ENCODE results near the gene SGSM1. TPM values are rescaled to one million over a fixed set of nuclear protein-coding genes. Genes with fewer than 3 reads are reported as not detected.

The SGSM1 gene
- total RNA-seq, 1 donor from 2014 or later = 0.18 TPM

- no peak for DNase-seq (ENCODE audit: low spot score)
- no peak for ATAC-seq
Measured at GRCh38 chr22:24947383-24947782, 141.4 kb downstream of the SGSM1 start.

- no peak for ATAC-seq
Measured at GRCh38 chr22:24947881-24948280, 141.9 kb downstream of the SGSM1 start.

GRCh38 chr22:24948356-24949202, 142.6 kb downstream of the SGSM1 start:
- DNase-seq (ENCODE audit: low spot score) = no peak
- ATAC-seq = no peak

More at GRCh38 chr22:24947881-24948280, 141.9 kb downstream of the SGSM1 start:
- no peak for DNase-seq (ENCODE audit: low spot score)

- DNase-seq (ENCODE audit: low spot score) (no peak), ATAC-seq (no peak)
Measured at GRCh38 chr22:24950272-24950902, 144.4 kb downstream of the SGSM1 start.

GRCh38 chr22:24951942-24952836, 146.2 kb downstream of the SGSM1 start, which contains the start of gene KIAA1671:
KIAA1671 (plus strand) TSS chr22:24952716; CDS start chr22:25028000, 75,284 bp downstream.
- DNase-seq (ENCODE audit: low spot score) (peak; percentile 96), ATAC-seq (peak; percentile 92)

- DNase-seq (ENCODE audit: low spot score) (no peak), ATAC-seq (peak; percentile 49)
Measured at GRCh38 chr22:24952837-24953383, 146.9 kb downstream of the SGSM1 start.

DNA sequence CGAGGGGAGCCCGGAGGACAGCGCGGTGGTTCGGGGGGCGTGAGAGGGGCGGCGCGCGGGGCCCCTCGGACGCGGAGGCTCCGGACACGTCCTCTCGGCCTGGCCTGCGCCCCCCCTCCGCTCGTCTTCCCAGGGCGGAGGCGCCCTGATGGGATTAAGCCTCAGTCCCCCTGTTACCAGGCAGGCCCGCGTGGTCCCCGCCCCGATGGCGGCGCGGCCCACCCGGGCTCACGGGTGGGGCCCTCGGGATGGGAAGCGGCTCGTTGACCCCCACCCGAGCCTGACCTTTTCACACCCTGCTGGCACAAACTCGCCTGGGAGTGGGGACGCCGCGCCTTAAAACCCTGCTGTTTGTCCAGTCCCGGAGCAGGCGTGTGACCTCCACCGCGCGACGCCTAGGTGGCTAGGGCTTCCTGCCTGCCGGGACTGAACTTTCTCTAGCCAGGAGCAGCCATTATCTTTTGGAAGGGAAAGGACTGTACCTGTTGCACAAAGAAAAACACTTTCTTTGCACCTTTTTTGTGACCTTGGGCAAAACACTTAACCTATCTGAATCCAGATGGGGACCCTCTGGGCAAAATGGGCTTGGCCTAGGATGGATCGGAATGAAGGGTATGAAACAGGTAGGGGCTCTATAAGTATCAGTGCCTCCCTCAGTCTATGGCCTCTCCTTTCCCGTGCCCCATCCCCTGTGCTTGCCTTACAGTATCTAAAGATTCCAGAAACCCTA, 147.5 kb downstream of the SGSM1 start:
- ATAC-seq (peak; percentile 19), DNase-seq (ENCODE audit: low spot score) (peak; percentile 62)

GRCh38 chr22:24954114-24954463, 148.1 kb downstream of the SGSM1 start:
- ATAC-seq = no peak

GRCh38 chr22:24954856-24955255, 148.8 kb downstream of the SGSM1 start:
- DNase-seq (ENCODE audit: low spot score) (no peak), ATAC-seq (no peak)

More at GRCh38 chr22:24954114-24954463, 148.1 kb downstream of the SGSM1 start:
- no peak for DNase-seq (ENCODE audit: low spot score)

DNA sequence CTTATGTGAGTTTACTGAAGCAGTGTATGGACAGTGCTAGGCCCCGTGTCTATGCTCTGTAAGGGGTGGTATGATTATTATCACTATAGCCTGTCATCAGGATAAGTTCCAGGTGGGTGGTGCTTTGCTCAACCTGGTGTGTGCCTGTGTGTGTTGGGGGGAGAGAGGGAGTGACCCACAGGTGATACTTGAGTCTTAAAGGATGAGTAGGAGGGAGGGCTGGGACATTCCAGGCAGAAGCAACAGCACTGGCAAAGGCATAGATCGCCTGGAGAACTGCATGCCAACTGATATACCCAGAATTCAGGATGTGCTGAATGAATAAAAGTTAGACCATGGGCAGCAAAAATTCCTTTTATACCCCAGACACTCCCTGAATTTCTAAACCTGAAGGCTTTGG, 151.0 kb downstream of the SGSM1 start:
- no peak for DNase-seq (ENCODE audit: low spot score)
- ATAC-seq = no peak

DNA sequence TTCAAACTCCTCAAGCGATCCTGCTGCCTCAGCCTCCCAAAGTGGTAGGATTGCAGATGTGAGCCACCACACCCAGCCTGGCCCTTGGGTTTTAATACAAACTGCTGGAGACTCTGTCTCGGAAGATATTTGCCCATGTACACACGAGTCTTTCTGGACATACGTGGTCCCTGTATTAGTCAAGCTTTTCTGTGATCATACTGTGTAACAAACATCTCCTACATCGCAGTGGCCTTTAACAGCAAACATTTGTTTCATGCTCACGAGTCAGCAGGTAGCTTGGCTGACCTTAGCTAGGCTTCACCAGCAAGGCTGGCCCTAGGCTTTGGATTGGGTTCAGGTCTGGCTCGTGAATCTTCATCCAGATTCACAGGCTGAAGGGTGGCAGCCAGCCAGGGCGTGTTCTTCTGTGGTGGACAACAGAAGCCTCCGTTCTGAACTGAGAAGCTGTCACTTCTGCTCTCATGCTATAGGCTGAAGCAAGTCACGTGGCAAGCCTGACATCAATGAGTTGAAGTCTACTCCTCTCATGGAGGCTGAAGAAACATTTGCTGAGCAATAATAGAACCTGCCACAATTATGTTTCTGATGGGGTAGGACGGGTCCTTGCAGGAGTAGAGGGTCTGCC, 155.3 kb downstream of the SGSM1 start:
- DNase-seq (ENCODE audit: low spot score) (no peak), ATAC-seq (no peak)

DNA sequence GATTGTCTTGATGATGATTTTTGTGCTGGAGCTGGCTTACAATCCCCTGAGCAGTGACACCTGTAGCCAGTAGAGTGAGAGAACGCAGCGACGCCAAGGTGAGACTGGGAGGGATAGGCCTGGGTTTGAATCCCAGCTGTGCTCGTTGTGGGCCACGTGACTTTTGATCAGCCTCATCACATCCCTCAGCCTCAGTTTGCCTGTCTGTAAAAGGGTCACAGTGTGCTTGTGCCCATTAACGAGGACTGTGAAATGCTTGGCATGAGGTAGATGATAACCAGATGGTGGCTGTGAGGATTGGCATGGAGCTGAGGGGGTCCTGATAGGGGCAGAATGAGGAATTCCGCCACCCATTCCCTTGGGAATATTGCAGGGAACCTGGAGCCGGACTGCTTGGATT, 156.1 kb downstream of the SGSM1 start:
- no peak for ATAC-seq
- DNase-seq (ENCODE audit: low spot score) = no peak

DNA sequence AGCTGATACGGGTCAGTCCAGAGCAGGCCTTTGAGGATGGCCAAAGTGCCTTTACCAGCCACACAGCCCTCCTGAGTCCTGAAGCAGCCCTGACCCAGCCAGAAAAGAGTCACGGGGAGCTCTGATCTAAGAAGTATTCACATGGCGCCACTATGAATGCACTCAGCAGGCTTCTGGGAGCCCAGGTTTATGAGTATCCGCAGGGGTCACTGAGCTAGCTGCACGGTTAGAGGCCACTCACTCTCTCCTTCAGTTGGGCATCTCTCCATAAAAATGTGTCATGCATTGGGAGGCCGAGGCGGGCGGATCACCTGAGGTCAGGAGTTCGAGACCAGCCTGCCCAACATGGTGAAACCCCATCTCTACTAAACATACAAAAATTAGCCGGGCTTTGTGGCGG, 156.8 kb downstream of the SGSM1 start:
- DNase-seq (ENCODE audit: low spot score) (no peak), ATAC-seq (no peak)

GRCh38 chr22:24964441-24964840, 158.4 kb downstream of the SGSM1 start:
- DNase-seq (ENCODE audit: low spot score) = no peak
- no peak for ATAC-seq

GRCh38 chr22:24965822-24966626, 160.0 kb downstream of the SGSM1 start:
- peak; percentile 96 for ATAC-seq
- DNase-seq (ENCODE audit: low spot score) = peak; percentile 95

DNA sequence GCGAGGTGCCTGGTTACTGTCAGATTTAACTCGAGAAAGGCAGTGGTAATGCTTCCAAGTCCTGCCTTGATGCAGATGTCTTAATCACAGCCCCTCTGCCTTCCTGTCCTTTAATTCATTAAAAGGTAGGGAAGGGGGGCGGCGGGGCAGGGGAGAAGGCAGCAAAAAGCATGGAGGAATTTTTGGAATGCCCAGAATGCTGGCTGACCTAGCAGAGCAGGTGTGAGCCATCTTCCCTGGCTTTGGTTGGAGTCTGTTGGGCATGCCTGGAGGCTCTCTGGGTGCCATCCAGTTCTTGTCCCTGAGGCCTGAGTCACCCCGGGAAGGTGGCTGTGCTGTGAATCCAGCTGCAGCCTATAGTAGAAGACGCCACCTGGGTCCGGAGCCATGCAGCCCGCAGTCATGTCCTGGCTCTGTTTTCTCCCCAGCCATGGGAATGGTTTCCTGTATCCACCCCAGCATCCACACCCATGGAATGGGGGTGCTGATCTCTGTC, 162.1 kb downstream of the SGSM1 start:
- no peak for ATAC-seq

GRCh38 chr22:24969560-24970301, 163.7 kb downstream of the SGSM1 start:
- peak; percentile 66 for DNase-seq (ENCODE audit: low spot score)
- ATAC-seq = peak; percentile 74

More for the DNA sequence above, 162.1 kb downstream of the SGSM1 start:
- no peak for DNase-seq (ENCODE audit: low spot score)

DNA sequence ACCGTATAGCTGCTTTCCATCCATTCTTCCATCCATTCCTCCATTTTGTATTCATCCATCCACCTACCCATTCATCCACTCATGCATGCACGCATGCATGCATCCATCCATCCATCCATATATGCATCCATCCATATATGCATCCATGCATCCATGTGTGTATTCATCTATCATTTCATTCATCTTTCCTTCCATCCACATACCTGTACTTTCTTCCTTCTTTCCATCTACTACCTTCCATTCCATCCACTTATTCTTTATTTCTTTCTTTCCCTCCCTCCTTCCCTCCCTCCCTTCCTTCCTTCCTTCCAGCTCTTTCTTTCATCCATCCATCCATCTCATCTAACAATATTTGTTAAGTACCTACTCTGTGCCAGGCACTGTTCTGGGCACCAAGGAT, 166.4 kb downstream of the SGSM1 start:
- no peak for ATAC-seq

More for the DNA sequence above, 166.4 kb downstream of the SGSM1 start:
- DNase-seq (ENCODE audit: low spot score) = no peak

Measured in left lobe of liver (tissue), 2 donors.